ENCODE data around the gene CFAP90.

GRCh38 chr5:7846327-7846726 lies 4.6 kb downstream of the CFAP90 start:
- TF ChIP-seq EZH2phosphoT487 (conservative IDR thresholded peaks at IDR 0.05; ENCODE audit: low read length) = no peak
- no peak for TF ChIP-seq CTCF (IDR thresholded peaks at IDR 0.05; ENCODE audit: insufficient read depth, low read length, poor library complexity, severe bottlenecking)
